ENCODE results near the gene DENND1A. TPM values are rescaled to one million over a fixed set of nuclear protein-coding genes. Genes with fewer than 3 reads are reported as not detected.

Gene DENND1A
- total and polyA plus RNA-seq, 4 donors: 7.9 to 22.0 (median 13.9) TPM

- no peak for TF ChIP-seq REST (IDR thresholded peaks at IDR 0.05)
- TF ChIP-seq RXRA (IDR thresholded peaks at IDR 0.05): no peak
- TF ChIP-seq SP1 (IDR thresholded peaks at IDR 0.05): no peak
- no peak for TF ChIP-seq NR2F2 (IDR thresholded peaks at IDR 0.05)
- TF ChIP-seq MAX (IDR thresholded peaks at IDR 0.05): no peak
Observed at GRCh38 chr9:123425836-123426365, 504.0 kb downstream of the DENND1A start (continued).

- TF ChIP-seq HNF4A (conservative IDR thresholded peaks at IDR 0.05): no peak
- no peaks in the 10 kb centered on the region for H3K4me1 ChIP-seq (ENCODE audit: control insufficient read depth in 4 of 4, insufficient read depth in 4 of 4, low read length in 3 of 4)
- no peak for DNase-seq (ENCODE audit: low spot score)
- H3K36me3 ChIP-seq (ENCODE audit: control insufficient read depth in 4 of 4, insufficient read depth in 3 of 4, low read depth in 1 of 4, low read length in 3 of 4): peaks cover 0 to 9% (median 3%) of the 10 kb centered on the region in 4 donors
- H3K4me3 ChIP-seq (ENCODE audit: low read depth in 1 of 3, low read length in 3 of 3): no peak overlapping the region
- H3K9ac ChIP-seq (ENCODE audit: low read depth in 1 of 2, low read length in 2 of 2): no peak overlapping the region
- no peaks in the 10 kb centered on the region for H3K27me3 ChIP-seq (ENCODE audit: control insufficient read depth in 4 of 4, insufficient read depth in 4 of 4, low read length in 3 of 4)
- 93% methylated on average over 20 of the region's 20 CpGs for WGBS
- no peaks in the 10 kb centered on the region for H3K9me3 ChIP-seq (ENCODE audit: control insufficient read depth in 4 of 4, low read length in 3 of 4)
- no peak overlapping the region for H3K27ac ChIP-seq (ENCODE audit: low read depth in 1 of 2, low read length in 2 of 2)
Observed at GRCh38 chr9:123425261-123425821, 504.6 kb downstream of the DENND1A start.

GRCh38 chr9:123424552-123425225 is 505.2 kb downstream of the DENND1A start:
- DNase-seq (ENCODE audit: low spot score): no peak
- WGBS: 92% methylated on average over 6 of the region's 6 CpGs
- Histone ChIP-seq H3K27me3 (ENCODE audit: control insufficient read depth in 4 of 4, insufficient read depth in 4 of 4, low read length in 3 of 4) (no peaks in the 10 kb centered on the region), H3K9ac (ENCODE audit: low read depth in 1 of 2, low read length in 2 of 2) (no peak overlapping the region), H3K36me3 (ENCODE audit: control insufficient read depth in 4 of 4, insufficient read depth in 3 of 4, low read depth in 1 of 4, low read length in 3 of 4) (peaks cover 0 to 9% (median 4%) of the 10 kb centered on the region in 4 donors), H3K9me3 (ENCODE audit: control insufficient read depth in 4 of 4, low read length in 3 of 4) (no peaks in the 10 kb centered on the region), H3K4me1 (ENCODE audit: control insufficient read depth in 4 of 4, insufficient read depth in 4 of 4, low read length in 3 of 4) (no peaks in the 10 kb centered on the region), H3K27ac (ENCODE audit: low read depth in 1 of 2, low read length in 2 of 2) (no peak overlapping the region), H3K4me3 (ENCODE audit: low read depth in 1 of 3, low read length in 3 of 3) (no peak overlapping the region)
- TF ChIP-seq GABPA (IDR thresholded peaks at IDR 0.05 in 1 of 2, conservative IDR thresholded peaks at IDR 0.05 in 1 of 2) (no peak), HNF4G (IDR thresholded peaks at IDR 0.05) (no peak), NR2F2 (IDR thresholded peaks at IDR 0.05) (no peak), SP1 (IDR thresholded peaks at IDR 0.05) (no peak), EGR1 (IDR thresholded peaks at IDR 0.05; ENCODE audit: low read depth in 2 of 2) (no peak), RAD21 (IDR thresholded peaks at IDR 0.05) (no peak), REST (IDR thresholded peaks at IDR 0.05) (no peak), HNF4A (conservative IDR thresholded peaks at IDR 0.05) (no peak), JUND (IDR thresholded peaks at IDR 0.05) (no peak), FOXA1 (IDR thresholded peaks at IDR 0.05) (no peak), YY1 (IDR thresholded peaks at IDR 0.05) (no peak), ATF3 (IDR thresholded peaks at IDR 0.05) (no peak), TAF1 (conservative IDR thresholded peaks at IDR 0.05) (no peak), MAX (IDR thresholded peaks at IDR 0.05) (no peak)
